ENCODE data around the gene RAB3IL1.

DNA sequence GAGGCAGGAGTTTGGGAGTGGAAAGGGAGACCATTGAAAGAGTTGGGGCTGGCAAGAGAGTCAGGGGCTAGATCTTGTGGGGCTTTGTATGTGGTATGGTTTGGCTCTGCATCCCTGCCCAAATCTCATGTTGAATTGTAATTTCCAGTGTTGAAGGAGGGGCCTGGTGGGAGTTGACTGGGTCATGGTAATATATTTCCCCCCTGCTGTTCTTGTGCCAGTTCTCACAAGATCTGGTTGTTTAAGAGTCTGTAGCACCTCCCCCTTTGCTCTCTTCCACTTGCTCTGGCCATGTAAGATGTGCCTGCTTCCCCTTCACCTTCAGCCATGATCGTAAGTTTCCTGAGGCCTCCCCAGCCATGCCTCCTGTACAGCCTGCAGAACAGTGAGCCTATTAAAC lies 10.1 kb upstream of the RAB3IL1 start:
- TF ChIP-seq, protein P1, sequence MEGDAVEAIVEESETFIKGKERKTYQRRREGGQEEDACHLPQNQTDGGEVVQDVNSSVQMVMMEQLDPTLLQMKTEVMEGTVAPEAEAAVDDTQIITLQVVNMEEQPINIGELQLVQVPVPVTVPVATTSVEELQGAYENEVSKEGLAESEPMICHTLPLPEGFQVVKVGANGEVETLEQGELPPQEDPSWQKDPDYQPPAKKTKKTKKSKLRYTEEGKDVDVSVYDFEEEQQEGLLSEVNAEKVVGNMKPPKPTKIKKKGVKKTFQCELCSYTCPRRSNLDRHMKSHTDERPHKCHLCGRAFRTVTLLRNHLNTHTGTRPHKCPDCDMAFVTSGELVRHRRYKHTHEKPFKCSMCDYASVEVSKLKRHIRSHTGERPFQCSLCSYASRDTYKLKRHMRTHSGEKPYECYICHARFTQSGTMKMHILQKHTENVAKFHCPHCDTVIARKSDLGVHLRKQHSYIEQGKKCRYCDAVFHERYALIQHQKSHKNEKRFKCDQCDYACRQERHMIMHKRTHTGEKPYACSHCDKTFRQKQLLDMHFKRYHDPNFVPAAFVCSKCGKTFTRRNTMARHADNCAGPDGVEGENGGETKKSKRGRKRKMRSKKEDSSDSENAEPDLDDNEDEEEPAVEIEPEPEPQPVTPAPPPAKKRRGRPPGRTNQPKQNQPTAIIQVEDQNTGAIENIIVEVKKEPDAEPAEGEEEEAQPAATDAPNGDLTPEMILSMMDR (conservative IDR thresholded peaks at IDR 0.05; ENCODE audit: low read depth, low read length) = no peak
- no peak for TF ChIP-seq EZH2 (IDR thresholded peaks at IDR 0.05; ENCODE audit: low read length, unreplicated experiment)
